ENCODE results near the gene TSPAN9. TPM values are rescaled to one million over a fixed set of nuclear protein-coding genes. Genes with fewer than 3 reads are reported as not detected.

The TSPAN9 gene
- total RNA-seq, 4 donors from 2014 or later: 27.8 to 47.2 (median 34.3) TPM

DNA sequence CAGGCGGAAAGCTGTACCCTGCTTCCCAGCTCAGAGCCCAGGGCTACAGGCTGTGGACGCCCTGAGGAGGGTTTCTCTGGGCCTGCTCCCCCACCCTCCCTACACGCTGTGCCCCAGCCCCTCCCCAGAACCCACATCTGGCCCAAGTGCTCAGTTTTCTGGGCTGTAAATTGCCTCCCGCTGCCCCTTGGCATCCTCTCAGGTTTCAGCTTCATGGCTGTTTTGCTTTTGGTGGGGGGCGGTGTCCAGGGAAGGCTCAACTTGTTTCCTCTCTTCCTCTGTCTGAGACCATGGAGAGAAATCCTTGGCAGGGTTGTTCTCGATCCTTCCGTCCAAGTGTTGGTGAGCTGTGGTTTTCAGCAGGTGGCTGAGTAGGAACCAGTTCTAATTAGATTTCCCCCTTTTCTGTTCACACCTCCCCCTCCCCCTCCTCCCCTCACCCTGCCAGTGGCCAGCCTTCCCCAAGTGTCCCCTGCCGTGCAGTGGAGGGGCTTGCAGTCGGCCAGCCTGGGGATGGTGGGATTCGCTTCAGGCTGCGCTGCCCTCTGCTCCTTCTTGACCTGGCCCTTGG lies 61.8 kb downstream of the TSPAN9 start:
- Histone ChIP-seq H3K4me3 (no peak overlapping the region), H3K4me1 (peaks cover 18% of the 10 kb centered on the region), H3K27me3 (no peaks in the 10 kb centered on the region), H3K27ac (no peak overlapping the region), H3K36me3 (no peaks in the 10 kb centered on the region), H3K9me3 (no peaks in the 10 kb centered on the region)
- DNase-seq (ENCODE audit: low spot score in 2 of 2): no peak
- WGBS: 72% methylated on average over 11 of the region's 11 CpGs
- TF ChIP-seq, protein P1, sequence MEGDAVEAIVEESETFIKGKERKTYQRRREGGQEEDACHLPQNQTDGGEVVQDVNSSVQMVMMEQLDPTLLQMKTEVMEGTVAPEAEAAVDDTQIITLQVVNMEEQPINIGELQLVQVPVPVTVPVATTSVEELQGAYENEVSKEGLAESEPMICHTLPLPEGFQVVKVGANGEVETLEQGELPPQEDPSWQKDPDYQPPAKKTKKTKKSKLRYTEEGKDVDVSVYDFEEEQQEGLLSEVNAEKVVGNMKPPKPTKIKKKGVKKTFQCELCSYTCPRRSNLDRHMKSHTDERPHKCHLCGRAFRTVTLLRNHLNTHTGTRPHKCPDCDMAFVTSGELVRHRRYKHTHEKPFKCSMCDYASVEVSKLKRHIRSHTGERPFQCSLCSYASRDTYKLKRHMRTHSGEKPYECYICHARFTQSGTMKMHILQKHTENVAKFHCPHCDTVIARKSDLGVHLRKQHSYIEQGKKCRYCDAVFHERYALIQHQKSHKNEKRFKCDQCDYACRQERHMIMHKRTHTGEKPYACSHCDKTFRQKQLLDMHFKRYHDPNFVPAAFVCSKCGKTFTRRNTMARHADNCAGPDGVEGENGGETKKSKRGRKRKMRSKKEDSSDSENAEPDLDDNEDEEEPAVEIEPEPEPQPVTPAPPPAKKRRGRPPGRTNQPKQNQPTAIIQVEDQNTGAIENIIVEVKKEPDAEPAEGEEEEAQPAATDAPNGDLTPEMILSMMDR (IDR thresholded peaks at IDR 0.05): no peak
- TF ChIP-seq POLR2AphosphoS5 (IDR thresholded peaks at IDR 0.05): no peak
- no peak for TF ChIP-seq POLR2A (IDR thresholded peaks at IDR 0.05)
- no peak for TF ChIP-seq EP300 (IDR thresholded peaks at IDR 0.05)

DNA sequence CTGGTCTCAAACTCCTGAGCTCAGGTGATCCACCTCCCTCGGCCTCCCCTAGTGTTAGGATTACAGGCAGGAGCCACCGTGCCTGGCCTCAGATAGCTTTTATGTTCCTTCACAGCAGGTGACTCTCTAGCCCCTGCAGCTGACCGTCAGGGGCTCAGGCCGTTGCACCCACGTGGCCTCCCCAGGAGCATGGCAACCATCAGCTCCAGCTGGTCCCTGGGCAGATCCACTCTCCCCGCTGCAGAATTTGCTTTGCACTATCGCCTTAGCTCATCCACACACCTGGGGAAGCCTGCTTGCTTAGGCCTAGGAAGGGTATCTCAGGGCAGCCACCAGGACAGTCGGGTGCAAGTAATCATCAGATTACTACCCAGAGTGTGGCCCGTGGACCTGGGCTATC lies 62.6 kb downstream of the TSPAN9 start:
- Histone ChIP-seq H3K4me1 (peaks cover 18% of the 10 kb centered on the region), H3K27ac (no peak overlapping the region), H3K9me3 (no peaks in the 10 kb centered on the region), H3K27me3 (no peaks in the 10 kb centered on the region), H3K36me3 (no peaks in the 10 kb centered on the region), H3K4me3 (no peak overlapping the region)
- DNase-seq (ENCODE audit: low spot score in 2 of 2): no peak
- TF ChIP-seq, protein P1 (IDR thresholded peaks at IDR 0.05): no peak
- TF ChIP-seq POLR2A (IDR thresholded peaks at IDR 0.05): no peak
- 90% methylated on average over 9 of the region's 9 CpGs for WGBS

DNA sequence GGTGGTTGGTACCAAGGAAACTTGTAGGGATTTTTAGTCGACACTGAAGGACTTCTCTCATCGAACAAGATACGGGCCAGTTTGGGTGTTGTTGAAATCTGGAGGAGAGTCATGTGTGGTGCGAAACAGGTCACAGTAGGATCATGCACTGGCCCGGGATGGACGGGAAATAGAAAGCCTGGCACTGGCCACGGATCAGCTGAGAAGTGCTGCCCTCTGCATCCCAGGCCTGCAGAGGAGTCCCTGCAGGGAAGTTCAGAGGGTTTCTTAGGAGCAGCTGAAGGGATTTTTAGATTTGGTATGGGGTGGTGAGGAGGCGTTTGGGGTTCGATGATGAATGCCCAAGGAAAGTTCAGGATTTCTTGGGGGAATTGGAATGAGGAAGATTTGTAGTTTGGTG lies 63.1 kb downstream of the TSPAN9 start:
- Histone ChIP-seq H3K4me3 (no peak overlapping the region), H3K27me3 (no peaks in the 10 kb centered on the region), H3K4me1 (peaks cover 21% of the 10 kb centered on the region), H3K36me3 (no peaks in the 10 kb centered on the region), H3K9me3 (no peaks in the 10 kb centered on the region), H3K27ac (no peak overlapping the region)
- no peak for TF ChIP-seq EP300 (IDR thresholded peaks at IDR 0.05)
- TF ChIP-seq, protein P1 (IDR thresholded peaks at IDR 0.05): no peak
- no peak for TF ChIP-seq POLR2A (IDR thresholded peaks at IDR 0.05)
- no peak for TF ChIP-seq POLR2AphosphoS5 (IDR thresholded peaks at IDR 0.05)
- 88% methylated on average over 9 of the region's 9 CpGs for WGBS
- no peak for DNase-seq (ENCODE audit: low spot score in 2 of 2)

DNA sequence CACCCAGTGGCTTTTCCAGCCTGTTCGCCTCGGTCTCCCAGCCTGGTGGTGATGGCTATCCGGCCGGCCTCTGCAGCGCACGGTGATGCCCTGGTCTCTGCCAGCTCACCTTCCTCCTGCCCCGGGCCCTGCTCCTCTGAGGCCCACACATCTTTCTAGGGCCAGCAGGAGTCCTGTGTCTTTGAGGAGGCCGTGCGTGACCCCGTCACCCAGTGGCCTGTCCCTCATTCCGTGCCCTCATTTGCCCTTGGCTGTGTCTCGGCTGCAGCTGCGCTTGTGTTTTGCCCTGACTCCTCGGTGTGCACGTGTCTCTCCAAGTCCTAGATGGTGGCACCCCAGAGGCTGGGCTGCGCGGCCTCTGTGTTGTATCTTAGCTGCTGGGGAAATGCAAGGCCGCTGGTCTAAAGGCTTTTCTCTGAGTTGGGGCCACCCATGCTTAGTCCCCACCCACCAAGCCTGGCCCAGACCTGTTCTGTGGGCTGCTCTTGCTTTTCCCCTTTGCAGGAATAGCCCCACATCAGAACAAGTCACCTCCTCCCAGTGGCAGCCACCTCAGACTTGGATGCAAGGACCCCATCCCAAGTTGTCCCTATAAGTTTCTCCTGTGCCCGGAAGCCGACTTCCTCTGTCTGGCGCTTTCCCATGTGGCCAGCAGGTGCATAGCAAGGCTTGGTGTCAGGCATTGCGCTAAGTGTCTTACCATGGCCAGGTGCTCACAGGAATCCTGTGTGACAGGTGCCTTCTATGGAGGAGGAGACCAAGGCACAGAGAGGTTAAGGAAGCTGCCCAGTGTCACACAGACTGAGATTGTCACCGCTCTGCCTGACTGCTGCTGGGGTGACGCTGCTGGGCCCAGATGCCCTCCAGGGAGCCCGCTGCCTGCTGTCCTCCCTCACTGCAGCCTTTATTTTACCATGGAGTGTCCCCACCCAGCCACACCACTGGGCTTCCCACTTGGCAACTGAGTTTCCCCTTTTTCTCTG lies 64.5 kb downstream of the TSPAN9 start:
- no peaks in the 10 kb centered on the region for H3K9me3 ChIP-seq
- H3K4me1 ChIP-seq: peaks cover 21% of the 10 kb centered on the region
- WGBS: 75% methylated on average over 21 of the region's 25 CpGs
- H3K27me3 ChIP-seq: no peaks in the 10 kb centered on the region
- no peak for TF ChIP-seq POLR2A (IDR thresholded peaks at IDR 0.05)
- TF ChIP-seq, protein P1 (IDR thresholded peaks at IDR 0.05): no peak
- TF ChIP-seq POLR2AphosphoS5 (IDR thresholded peaks at IDR 0.05): no peak
- no peak for TF ChIP-seq EP300 (IDR thresholded peaks at IDR 0.05)
- no peak overlapping the region for H3K27ac ChIP-seq
- no peaks in the 10 kb centered on the region for H3K36me3 ChIP-seq
- no peak overlapping the region for H3K4me3 ChIP-seq
- DNase-seq (ENCODE audit: low spot score in 2 of 2): no peak

DNA sequence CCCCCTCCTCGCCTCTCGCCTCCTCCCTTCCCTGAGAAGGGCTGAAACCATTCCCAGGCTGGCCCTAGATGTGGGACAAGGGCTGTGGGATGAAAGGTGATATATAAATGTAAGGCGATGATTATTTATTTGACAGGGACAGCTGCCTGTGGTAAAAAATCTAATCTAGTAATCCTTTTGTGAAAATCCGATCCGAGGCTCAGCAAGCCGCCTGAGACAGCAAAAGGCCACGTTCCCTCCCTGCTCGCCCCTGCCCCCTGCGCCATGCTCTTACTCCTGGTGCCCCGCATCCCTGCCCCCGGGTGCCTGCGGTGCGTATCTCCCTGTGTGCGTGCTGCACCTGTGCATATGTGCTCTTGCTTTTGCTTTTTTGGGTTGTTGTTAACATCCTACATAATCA lies 65.2 kb downstream of the TSPAN9 start:
- H3K36me3 ChIP-seq: no peaks in the 10 kb centered on the region
- peaks cover 13% of the 10 kb centered on the region for H3K4me1 ChIP-seq
- 91% methylated on average over 14 of the region's 14 CpGs for WGBS
- no peaks in the 10 kb centered on the region for H3K9me3 ChIP-seq
- H3K27ac ChIP-seq: no peak overlapping the region
- H3K27me3 ChIP-seq: no peaks in the 10 kb centered on the region
- DNase-seq (ENCODE audit: low spot score in 2 of 2): no peak
- no peak overlapping the region for H3K4me3 ChIP-seq
- no peak for TF ChIP-seq POLR2AphosphoS5 (IDR thresholded peaks at IDR 0.05)

Data from suprapubic skin (tissue), 4 donors.